Liver (tissue), 3 donors: ENCODE data around the gene MYL7.

Source experiments
- SP1 ChIP-seq: IDR thresholded peaks from 2 replicates; pipeline ENCODE4 v1.6.1; 2018; ENCODE audit warnings: antibody characterized with exemption, mild to moderate bottlenecking
- TF ChIP-seq, protein P1 (sequence below): fragments of 150-350 bp; IDR thresholded peaks from 2 replicates; pipeline ENCODE4 v1.5.1; 2017; ENCODE audit warnings: improper control_type of control experiment, low read depth, low read length; ENCODE audit not compliant: missing input control
- donor health status: healthy.
- donor health status: healthy.

DNA sequence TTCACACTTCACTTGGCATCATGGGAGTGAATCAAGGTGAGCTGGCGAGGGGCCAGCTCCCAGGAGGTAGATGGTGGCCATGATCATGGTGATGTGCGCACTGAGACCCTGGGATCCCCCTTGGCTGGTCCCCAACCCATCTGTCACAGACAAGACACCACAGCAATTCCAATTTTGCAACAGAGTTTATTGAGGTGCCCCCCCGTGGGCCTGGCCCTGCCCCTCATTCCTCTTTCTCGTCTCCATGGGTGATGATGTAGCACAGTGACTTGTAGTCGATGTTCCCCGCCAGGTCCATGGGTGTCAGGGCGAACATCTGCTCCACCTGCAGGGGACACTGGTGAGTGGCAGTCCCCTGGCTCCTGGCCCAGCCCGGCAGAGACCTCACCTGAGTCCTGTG lies 2.4 kb downstream of the MYL7 start:
- TF ChIP-seq, protein P1, sequence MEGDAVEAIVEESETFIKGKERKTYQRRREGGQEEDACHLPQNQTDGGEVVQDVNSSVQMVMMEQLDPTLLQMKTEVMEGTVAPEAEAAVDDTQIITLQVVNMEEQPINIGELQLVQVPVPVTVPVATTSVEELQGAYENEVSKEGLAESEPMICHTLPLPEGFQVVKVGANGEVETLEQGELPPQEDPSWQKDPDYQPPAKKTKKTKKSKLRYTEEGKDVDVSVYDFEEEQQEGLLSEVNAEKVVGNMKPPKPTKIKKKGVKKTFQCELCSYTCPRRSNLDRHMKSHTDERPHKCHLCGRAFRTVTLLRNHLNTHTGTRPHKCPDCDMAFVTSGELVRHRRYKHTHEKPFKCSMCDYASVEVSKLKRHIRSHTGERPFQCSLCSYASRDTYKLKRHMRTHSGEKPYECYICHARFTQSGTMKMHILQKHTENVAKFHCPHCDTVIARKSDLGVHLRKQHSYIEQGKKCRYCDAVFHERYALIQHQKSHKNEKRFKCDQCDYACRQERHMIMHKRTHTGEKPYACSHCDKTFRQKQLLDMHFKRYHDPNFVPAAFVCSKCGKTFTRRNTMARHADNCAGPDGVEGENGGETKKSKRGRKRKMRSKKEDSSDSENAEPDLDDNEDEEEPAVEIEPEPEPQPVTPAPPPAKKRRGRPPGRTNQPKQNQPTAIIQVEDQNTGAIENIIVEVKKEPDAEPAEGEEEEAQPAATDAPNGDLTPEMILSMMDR, result no peak
- TF ChIP-seq SP1, result no peak
